GM12878 (cell line): ENCODE results near the gene SLC1A7. TPM values are rescaled to one million over a fixed set of nuclear protein-coding genes. Genes with fewer than 3 reads are reported as not detected.

Experiments used
- ATAC-seq: fragments of 200-7000 bp; cut with Tn5 transposase; 3 replicates; pipeline ENCODE4 v1.9.1; 2020; ENCODE audit warnings: mild to moderate bottlenecking, moderate library complexity
- BruUV-seq: library from RNA; stranded (reverse); fragments of 400-500 nt; replicated peaks from 2 replicates; lab custom pipeline; 2021; lab: Mats Ljungman, UMichigan
- CTCF ChIA-PET: fragments of 300-600 bp; sonication (Branson Sonifier 250); formaldehyde crosslinking; extraction: SDS; loops from one replicate; lab custom pipeline; 2021; ENCODE audit warnings: inconsistent platforms; lab: Yijun Ruan, JAX
- POLR2A ChIA-PET: fragments of 350-600 bp; formaldehyde crosslinking; extraction: SDS; loops from one replicate; lab custom pipeline; 2021; ENCODE audit warnings: inconsistent platforms; lab: Charles Lee
- RAD21 ChIA-PET: fragments of 300-600 bp; sonication (Branson Sonifier 250); formaldehyde crosslinking; loops from one replicate; lab custom pipeline; 2023; ENCODE audit warnings: antibody characterized with exemption; ENCODE audit not compliant: unreplicated experiment; lab: Charles Lee
- SMC1A ChIA-PET: fragments of 300-600 bp; sonication (Branson Sonifier 250); formaldehyde crosslinking; loops from one replicate; lab custom pipeline; 2023; ENCODE audit not compliant: unreplicated experiment, uncharacterized antibody; lab: Charles Lee
- DNase-seq: peaks from one replicate; pipeline ENCODE4 v3.0.0-alpha.2; 2011; ENCODE audit warnings: low read depth, low spot score
- FAIRE-seq: peaks from 3 replicates; lab custom pipeline; 2011; peaks lifted over from hg19 to GRCh38; lab: Jason Lieb, UNC
- H2AFZ ChIP-seq: 2 replicates; pipeline ENCODE4 v1.6.0; 2011; ENCODE audit warnings: low read depth, low read length, control low read depth; ENCODE audit not compliant: control insufficient read depth
- H3K27ac ChIP-seq: 2 replicates; pipeline ENCODE4 v1.5.1; 2011; ENCODE audit warnings: control low read depth; ENCODE audit not compliant: control insufficient read depth, insufficient read depth
- H3K27me3 ChIP-seq, 2 experiments: replicated peaks in 1 of 2; 2 replicates each; pipeline versions ENCODE4 v1.6.0 to v1.6.1; 2011; ENCODE audit warnings: low read length in 1 of 2; ENCODE audit not compliant: control insufficient read depth in 2 of 2, insufficient read depth in 2 of 2
- H3K36me3 ChIP-seq, 2 experiments: 2 replicates each; pipeline ENCODE4 v1.5.1; 2011; ENCODE audit warnings: low read length in 1 of 2; ENCODE audit not compliant: control insufficient read depth in 2 of 2, insufficient read depth in 2 of 2
- H3K4me1 ChIP-seq: 2 replicates; pipeline ENCODE4 v1.6.1; 2011; ENCODE audit warnings: mild to moderate bottlenecking, low read length, moderate library complexity, mixed read lengths; ENCODE audit not compliant: control insufficient read depth, insufficient read depth
- H3K4me2 ChIP-seq: 2 replicates; pipeline ENCODE4 v1.6.0; 2011; ENCODE audit warnings: control low read depth; ENCODE audit not compliant: control insufficient read depth, insufficient read depth
- H3K4me3 ChIP-seq: fragments of 200-600 bp; sonication (generic); 2 replicates; pipeline ENCODE4 v1.5.1; 2016
- H3K79me2 ChIP-seq: 2 replicates; pipeline ENCODE4 v1.6.0; 2011; ENCODE audit warnings: low read length; ENCODE audit not compliant: control insufficient read depth, insufficient read depth
- H3K9ac ChIP-seq: 2 replicates; pipeline ENCODE4 v1.8.0; 2011; ENCODE audit warnings: low read length, control low read depth, mixed read lengths; ENCODE audit not compliant: control insufficient read depth, insufficient read depth
- H3K9me3 ChIP-seq: replicated peaks from 3 replicates; pipeline ENCODE4 v1.5.1; 2011; ENCODE audit warnings: mild to moderate bottlenecking, low read length; ENCODE audit not compliant: control insufficient read depth, insufficient read depth
- H4K20me1 ChIP-seq: 2 replicates; pipeline ENCODE4 v1.6.0; 2011; ENCODE audit not compliant: control insufficient read depth, insufficient read depth
- MYC ChIP-seq: IDR thresholded peaks from 2 replicates; pipeline ENCODE4 v1.6.1; 2011; ENCODE audit warnings: mild to moderate bottlenecking, low read length, moderate library complexity, inconsistent platforms; ENCODE audit not compliant: insufficient read depth, insufficient replicate concordance, insufficient read length, severe bottlenecking
- PAX5 ChIP-seq: IDR thresholded peaks from 2 replicates; pipeline ENCODE4 v1.6.1; 2011; ENCODE audit warnings: low read depth, low read length, borderline replicate concordance
- WGBS: methylation state at CpG from one replicate; pipeline ENCODE4 v1.1.6; 2016; ENCODE audit warnings: low lambda C conversion rate; ENCODE audit not compliant: insufficient replicate concordance, insufficient coverage; ENCODE audit errors: missing lambda C conversion rate; 5-methylcytosine and 5-hydroxymethylcytosine counted together
- in situ Hi-C: fragments of 300-500 bp; cut with MboI; formaldehyde crosslinking; loops from 9 replicates; pipeline ENCODE4 v1.14.3; 2018; ENCODE audit warnings: mixed read lengths
- intact Hi-C: fragments of 100-400 bp; cut with micrococcal nuclease; formaldehyde crosslinking; loops from one replicate; pipeline ENCODE4 v1.14.2; 2022; ENCODE audit not compliant: unreplicated experiment
- polyA plus RNA-seq, 11 experiments: library from polyadenylated mRNA; depleted of rRNA in 4 of 11; unstranded in 6 of 11; stranded (reverse) in 5 of 11; fragments of >200 nt; fragmentation: Nextera tagmentation in 4 of 11; fragmentation: Illumina TruSeq in 1 of 11; extraction: Ambion mirVana in 4 of 11; extraction: Trizol in 1 of 11; gene quantifications; 1 replicate in 1 of 11; 2 replicates in 10 of 11; pipeline versions ENCODE4 v1.2.1 to v1.2.3, GENCODE V29; 2011 to 2016; ENCODE audit warnings: inconsistent platforms in 2 of 11, missing spikeins in 2 of 11, low read depth in 1 of 11
- total RNA-seq, 4 experiments: library from RNA; depleted of rRNA in 3 of 4; stranded (reverse); fragments of >200 nt in 3 of 4; fragmentation: Illumina TruSeq in 1 of 4; extraction: Trizol in 1 of 4; gene quantifications; 2 replicates each; pipeline versions ENCODE4 v1.2.1 to v1.2.3, GENCODE V29; 2013 to 2021
- TF ChIP-seq, protein P1 (sequence below): IDR thresholded peaks from 2 replicates; pipeline ENCODE4 v1.6.1; 2012; ENCODE audit warnings: low read depth, low read length, improper control_type of control experiment

Gene SLC1A7
- total and polyA plus RNA-seq, 10 of the 15 experiments (the other 5 are each of a cell fraction or from before 2014, with no cell fraction given): not detected

DNA sequence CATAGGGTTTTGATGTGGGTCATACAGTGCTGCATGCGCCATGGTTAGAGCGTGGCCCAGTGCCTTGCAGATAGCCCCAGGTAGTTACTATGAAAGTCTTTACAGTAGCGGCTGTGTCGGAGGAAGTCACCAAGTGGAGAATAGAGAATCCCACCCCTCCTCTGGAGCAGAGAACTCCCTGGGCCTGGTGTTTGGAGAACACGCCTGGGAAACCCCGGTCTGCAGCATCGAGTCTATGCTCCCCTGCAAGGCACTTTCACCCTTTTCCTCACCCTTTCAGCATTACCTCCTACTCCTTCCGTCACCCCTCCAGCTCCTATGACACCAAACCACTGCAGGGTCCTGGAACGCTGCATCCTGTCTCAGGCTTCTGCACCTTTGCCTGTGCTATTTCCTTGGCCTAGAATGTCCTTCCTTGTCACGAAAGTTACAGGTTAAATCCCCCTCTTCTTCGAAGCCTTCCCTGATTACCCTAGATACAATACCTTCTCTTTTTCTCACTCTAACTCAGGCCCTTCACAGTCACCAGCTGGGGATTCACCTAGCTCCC lies 2.7 kb upstream of the SLC1A7 start (continued):
- no peak for TF ChIP-seq MYC

DNA sequence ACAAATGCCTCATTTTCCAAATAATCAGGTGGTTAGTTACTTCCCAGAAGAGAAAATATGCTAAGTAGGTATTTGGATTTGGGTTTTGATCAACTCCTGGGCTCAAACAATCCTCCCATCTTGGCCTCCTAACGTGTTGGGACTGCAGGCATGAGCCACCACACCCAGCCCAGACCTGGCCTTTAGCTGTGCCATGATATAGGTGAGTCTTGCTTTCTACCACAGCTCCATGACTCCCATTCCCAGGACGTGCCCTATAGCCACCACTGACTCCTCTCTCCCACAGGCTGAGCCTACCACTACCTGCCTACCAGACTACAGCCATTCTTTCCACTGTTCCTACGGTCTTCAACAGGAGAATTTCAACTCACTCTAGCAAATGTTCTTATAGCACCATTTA lies 1.8 kb upstream of the SLC1A7 start:
- CTCF ChIA-PET: no interaction called here
- in situ Hi-C loops: no loop called here
- intact Hi-C loops: no loop called here
- H3K79me2 ChIP-seq: no peaks in the 10 kb centered on the region
- no peak overlapping the region for H3K4me2 ChIP-seq
- no peak for TF ChIP-seq PAX5
- TF ChIP-seq, protein P1, sequence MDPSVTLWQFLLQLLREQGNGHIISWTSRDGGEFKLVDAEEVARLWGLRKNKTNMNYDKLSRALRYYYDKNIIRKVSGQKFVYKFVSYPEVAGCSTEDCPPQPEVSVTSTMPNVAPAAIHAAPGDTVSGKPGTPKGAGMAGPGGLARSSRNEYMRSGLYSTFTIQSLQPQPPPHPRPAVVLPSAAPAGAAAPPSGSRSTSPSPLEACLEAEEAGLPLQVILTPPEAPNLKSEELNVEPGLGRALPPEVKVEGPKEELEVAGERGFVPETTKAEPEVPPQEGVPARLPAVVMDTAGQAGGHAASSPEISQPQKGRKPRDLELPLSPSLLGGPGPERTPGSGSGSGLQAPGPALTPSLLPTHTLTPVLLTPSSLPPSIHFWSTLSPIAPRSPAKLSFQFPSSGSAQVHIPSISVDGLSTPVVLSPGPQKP: no peak
- TF ChIP-seq, all 136 proteins: peak for 0
- Histone ChIP-seq H3K4me1 (no peaks in the 10 kb centered on the region), H3K9ac (no peak overlapping the region), H4K20me1 (no peaks in the 10 kb centered on the region; the same call in 1 of the 2 replicates), H3K27me3 (no peaks in the 10 kb centered on the region; a peak in 1 of 4 replicates), H3K36me3 (no peaks in the 10 kb centered on the region), H3K27ac (no peak overlapping the region), H3K4me3 (no peak overlapping the region), H3K9me3 (no peaks in the 10 kb centered on the region), H2AFZ (no peak overlapping the region)
- ATAC-seq (no peak), FAIRE-seq (no peak), DNase-seq (no peak)
- no TSS peak for BruUV-seq
- ChIA-PET SMC1A (interaction anchor here (0.6 kb wide), 1 partner anchor 11 kb away, joined by 3 read pairs; no protein-coding TSS in a partner anchor), POLR2A (no interaction called here), RAD21 (no interaction called here)
- 1% methylated on average over 3 of the region's 3 CpGs for WGBS
